ENCODE results near the gene AICDA.

The AICDA gene

DNA sequence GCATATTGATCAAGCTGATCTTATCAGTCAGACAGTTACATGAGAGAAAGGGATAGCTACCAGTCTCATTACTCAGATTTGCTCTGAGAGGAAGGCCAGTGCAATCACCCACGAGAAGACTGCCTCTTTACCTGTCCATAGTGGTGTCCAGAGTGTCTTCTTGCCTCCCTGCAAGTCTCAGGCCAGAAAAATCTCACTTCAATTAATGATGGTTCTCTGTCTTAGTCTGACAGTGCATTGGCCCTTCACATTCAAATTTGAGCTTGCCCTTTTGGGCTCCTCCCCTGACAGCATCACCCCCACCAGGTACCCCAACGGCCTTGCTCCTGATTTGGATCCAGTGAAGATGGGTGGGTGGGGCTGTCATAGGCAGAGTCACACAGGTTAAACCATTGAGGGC lies at the start of gene AICDA:
AICDA (minus strand) TSS at position 231 of the 400 bp plus-strand sequence; CDS start at position 139, 92 bp downstream.
- peaks cover 0 to 3% (median 0%) of the 10 kb centered on the region in 5 donors for H3K4me1 ChIP-seq (ENCODE audit: control insufficient read depth in 5 of 5, insufficient read depth in 5 of 5, low read length in 5 of 5)
- H3K36me3 ChIP-seq (ENCODE audit: control insufficient read depth in 5 of 5, insufficient read depth in 5 of 5, low read length in 5 of 5), result no peaks in the 10 kb centered on the region
- H3K27me3 ChIP-seq (ENCODE audit: control insufficient read depth in 5 of 5, insufficient read depth in 4 of 5, low read length in 5 of 5), result no peaks in the 10 kb centered on the region
- H3K9ac ChIP-seq (ENCODE audit: low read length in 5 of 5), result no peak within 1 kb of the TSS
- H3K27ac ChIP-seq (ENCODE audit: low read depth, low read length), result no peak within 1 kb of the TSS
- no peaks in the 10 kb centered on the region for H3K9me3 ChIP-seq (ENCODE audit: control insufficient read depth in 5 of 5, low read length in 5 of 5)
- H3K4me3 ChIP-seq (ENCODE audit: low read depth in 1 of 5, low read length in 5 of 5), result no peak within 1 kb of the TSS

DNA sequence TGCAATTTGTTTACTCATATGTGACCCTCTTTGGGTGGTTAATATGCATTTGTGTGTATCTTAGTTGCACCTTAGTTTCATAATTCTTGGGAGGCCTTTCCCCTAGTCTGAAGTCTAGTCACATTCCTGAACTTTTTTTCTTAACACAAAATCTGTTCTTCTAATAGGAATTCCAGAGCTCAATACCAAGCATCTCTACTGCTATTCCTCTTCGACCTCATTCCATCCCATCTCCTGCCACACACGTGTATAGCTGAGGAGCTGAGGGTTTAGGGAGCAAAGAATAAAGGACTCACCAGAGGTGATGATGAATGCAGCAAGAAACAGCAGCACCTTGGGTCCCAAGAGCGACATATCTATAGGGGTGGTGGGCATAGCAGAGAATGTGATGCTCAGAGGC lies 49.1 kb upstream of the AICDA start:
- Histone ChIP-seq H3K9me3 (ENCODE audit: control insufficient read depth in 5 of 5, low read length in 5 of 5) (no peaks in the 10 kb centered on the region), H3K36me3 (ENCODE audit: control insufficient read depth in 5 of 5, insufficient read depth in 5 of 5, low read length in 5 of 5) (no peaks in the 10 kb centered on the region), H3K4me3 (ENCODE audit: low read depth in 1 of 5, low read length in 5 of 5) (peak overlapping the region; percentile 38 to 63 (median 58)), H3K27ac (ENCODE audit: low read depth, low read length) (peak overlapping the region; percentile 54), H3K27me3 (ENCODE audit: control insufficient read depth in 5 of 5, insufficient read depth in 4 of 5, low read length in 5 of 5) (no peaks in the 10 kb centered on the region), H3K9ac (ENCODE audit: low read length in 5 of 5) (peak overlapping the region in 4 of 5 donors; percentile 21 to 40 (median 33)), H3K4me1 (ENCODE audit: control insufficient read depth in 5 of 5, insufficient read depth in 5 of 5, low read length in 5 of 5) (peaks cover 0 to 76% (median 46%) of the 10 kb centered on the region in 5 donors)

DNA sequence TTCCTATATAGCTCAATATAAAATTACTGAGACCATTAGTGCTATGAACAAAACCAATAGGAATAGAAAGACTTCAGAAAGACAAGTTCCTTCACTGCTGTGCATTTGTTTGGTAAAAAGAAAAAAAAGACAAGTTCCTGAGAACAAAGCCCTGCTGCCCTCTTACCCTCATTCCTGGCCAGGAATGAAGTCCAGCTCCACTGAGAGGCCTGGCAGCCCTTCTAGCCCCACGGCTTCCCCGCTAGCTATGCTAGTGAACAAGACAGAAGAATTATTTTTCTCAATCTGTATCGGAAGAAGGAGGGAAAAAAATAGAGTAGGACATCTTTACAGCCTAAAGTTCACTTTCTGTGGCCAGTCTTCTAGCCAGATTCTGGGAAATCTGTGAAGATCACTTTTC lies 48.4 kb upstream of the AICDA start:
- Histone ChIP-seq H3K27ac (ENCODE audit: low read depth, low read length) (peak overlapping the region; percentile 54), H3K27me3 (ENCODE audit: control insufficient read depth in 5 of 5, insufficient read depth in 4 of 5, low read length in 5 of 5) (no peaks in the 10 kb centered on the region), H3K9me3 (ENCODE audit: control insufficient read depth in 5 of 5, low read length in 5 of 5) (no peaks in the 10 kb centered on the region), H3K9ac (ENCODE audit: low read length in 5 of 5) (peak overlapping the region in 3 of 5 donors; percentile 20 to 46 (median 37)), H3K36me3 (ENCODE audit: control insufficient read depth in 5 of 5, insufficient read depth in 5 of 5, low read length in 5 of 5) (no peaks in the 10 kb centered on the region), H3K4me3 (ENCODE audit: low read depth in 1 of 5, low read length in 5 of 5) (peak overlapping the region; percentile 38 to 63 (median 58)), H3K4me1 (ENCODE audit: control insufficient read depth in 5 of 5, insufficient read depth in 5 of 5, low read length in 5 of 5) (peaks cover 0 to 76% (median 46%) of the 10 kb centered on the region in 5 donors)

DNA sequence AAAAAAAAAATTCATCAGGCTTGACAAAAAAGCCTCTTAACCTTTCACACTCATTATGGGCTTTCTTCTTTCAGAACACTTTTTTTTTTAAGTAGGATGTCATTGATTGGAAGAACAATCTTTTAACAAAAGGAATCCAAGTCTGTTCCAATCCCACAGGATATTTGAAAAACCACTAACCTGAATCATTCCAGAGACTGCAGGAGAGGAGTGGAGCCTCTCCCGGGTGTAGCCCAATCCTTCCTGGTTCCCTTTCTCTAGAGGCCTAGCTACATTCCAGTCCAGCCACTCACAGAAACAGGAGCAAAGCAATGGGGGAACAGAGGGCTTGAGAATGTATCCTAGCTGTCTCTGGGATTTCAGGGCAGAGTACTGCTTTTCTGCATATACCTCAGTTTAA lies 45.7 kb upstream of the AICDA start:
- no peaks in the 10 kb centered on the region for H3K27me3 ChIP-seq (ENCODE audit: control insufficient read depth in 5 of 5, insufficient read depth in 4 of 5, low read length in 5 of 5)
- H3K4me3 ChIP-seq (ENCODE audit: low read depth in 1 of 5, low read length in 5 of 5), result peak overlapping the region in 1 of 5 donors; percentile 22
- peaks cover 0 to 4% (median 0%) of the 10 kb centered on the region in 5 donors for H3K36me3 ChIP-seq (ENCODE audit: control insufficient read depth in 5 of 5, insufficient read depth in 5 of 5, low read length in 5 of 5)
- H3K27ac ChIP-seq (ENCODE audit: low read depth, low read length), result peak overlapping the region; percentile 46
- H3K9ac ChIP-seq (ENCODE audit: low read length in 5 of 5), result no peak overlapping the region
- H3K9me3 ChIP-seq (ENCODE audit: control insufficient read depth in 5 of 5, low read length in 5 of 5), result no peaks in the 10 kb centered on the region
- H3K4me1 ChIP-seq (ENCODE audit: control insufficient read depth in 5 of 5, insufficient read depth in 5 of 5, low read length in 5 of 5), result peaks cover 0 to 54% (median 38%) of the 10 kb centered on the region in 5 donors

DNA sequence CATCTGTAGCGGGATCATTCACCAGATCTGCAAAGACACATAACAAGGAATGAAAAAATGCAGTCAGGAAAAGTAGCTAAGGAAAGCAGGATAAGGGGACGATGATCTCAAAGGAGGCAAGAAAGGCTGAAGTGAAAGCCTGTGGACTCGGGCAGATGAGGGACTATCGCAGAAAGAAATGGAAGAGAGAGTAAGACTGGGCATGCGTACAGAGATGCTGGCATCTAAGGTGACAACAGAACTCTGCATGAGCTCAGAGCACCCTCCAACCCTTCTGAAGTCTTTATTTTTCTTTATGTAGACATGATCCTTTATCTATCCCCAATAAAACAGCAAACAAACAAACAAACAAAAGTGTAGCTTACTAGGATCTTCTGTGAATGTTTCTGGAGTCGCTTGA lies 42.8 kb upstream of the AICDA start:
- Histone ChIP-seq H3K9ac (ENCODE audit: low read length in 5 of 5) (no peak overlapping the region), H3K4me1 (ENCODE audit: control insufficient read depth in 5 of 5, insufficient read depth in 5 of 5, low read length in 5 of 5) (peaks cover 0 to 26% (median 17%) of the 10 kb centered on the region in 5 donors), H3K27ac (ENCODE audit: low read depth, low read length) (no peak overlapping the region), H3K9me3 (ENCODE audit: control insufficient read depth in 5 of 5, low read length in 5 of 5) (no peaks in the 10 kb centered on the region), H3K27me3 (ENCODE audit: control insufficient read depth in 5 of 5, insufficient read depth in 4 of 5, low read length in 5 of 5) (no peaks in the 10 kb centered on the region), H3K36me3 (ENCODE audit: control insufficient read depth in 5 of 5, insufficient read depth in 5 of 5, low read length in 5 of 5) (peaks cover 0 to 9% (median 3%) of the 10 kb centered on the region in 5 donors), H3K4me3 (ENCODE audit: low read depth in 1 of 5, low read length in 5 of 5) (no peak overlapping the region)

DNA sequence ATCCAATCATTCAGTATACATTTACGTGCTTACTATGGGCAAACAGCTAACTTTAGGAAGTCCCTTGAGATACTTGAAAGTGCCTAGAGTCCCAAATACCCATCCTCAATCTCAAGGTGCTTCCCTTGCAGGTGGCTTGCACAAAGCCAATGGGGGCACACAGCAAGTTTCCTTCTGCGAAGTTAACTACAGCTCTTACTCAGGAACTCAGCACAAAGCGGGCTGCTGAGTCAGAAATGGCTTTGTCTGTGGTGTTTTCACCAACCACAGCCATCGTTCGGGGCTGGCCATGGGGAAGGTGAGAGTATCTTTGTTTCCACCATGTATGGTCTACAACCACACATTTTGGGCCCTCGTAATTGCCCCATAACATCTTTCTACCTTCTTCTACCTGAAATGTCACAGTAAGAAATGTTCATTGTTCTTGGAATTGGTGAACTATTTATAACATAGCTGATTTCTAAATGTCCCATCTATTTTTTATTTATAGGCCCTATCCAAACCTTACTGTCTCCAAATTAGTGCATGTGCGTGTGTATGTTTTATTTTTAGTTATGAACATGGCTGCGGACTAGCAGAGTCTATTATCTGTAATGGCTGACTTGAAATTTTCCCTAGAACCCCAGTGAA lies 36.0 kb upstream of the AICDA start:
- no peaks in the 10 kb centered on the region for H3K4me1 ChIP-seq (ENCODE audit: control insufficient read depth in 5 of 5, insufficient read depth in 5 of 5, low read length in 5 of 5)
- H3K27ac ChIP-seq (ENCODE audit: low read depth, low read length), result no peak overlapping the region
- peaks cover 7 to 24% (median 16%) of the 10 kb centered on the region in 5 donors for H3K36me3 ChIP-seq (ENCODE audit: control insufficient read depth in 5 of 5, insufficient read depth in 5 of 5, low read length in 5 of 5)
- no peak overlapping the region for H3K9ac ChIP-seq (ENCODE audit: low read length in 5 of 5)
- H3K9me3 ChIP-seq (ENCODE audit: control insufficient read depth in 5 of 5, low read length in 5 of 5), result no peaks in the 10 kb centered on the region
- H3K4me3 ChIP-seq (ENCODE audit: low read depth in 1 of 5, low read length in 5 of 5), result no peak overlapping the region
- H3K27me3 ChIP-seq (ENCODE audit: control insufficient read depth in 5 of 5, insufficient read depth in 4 of 5, low read length in 5 of 5), result no peaks in the 10 kb centered on the region

DNA sequence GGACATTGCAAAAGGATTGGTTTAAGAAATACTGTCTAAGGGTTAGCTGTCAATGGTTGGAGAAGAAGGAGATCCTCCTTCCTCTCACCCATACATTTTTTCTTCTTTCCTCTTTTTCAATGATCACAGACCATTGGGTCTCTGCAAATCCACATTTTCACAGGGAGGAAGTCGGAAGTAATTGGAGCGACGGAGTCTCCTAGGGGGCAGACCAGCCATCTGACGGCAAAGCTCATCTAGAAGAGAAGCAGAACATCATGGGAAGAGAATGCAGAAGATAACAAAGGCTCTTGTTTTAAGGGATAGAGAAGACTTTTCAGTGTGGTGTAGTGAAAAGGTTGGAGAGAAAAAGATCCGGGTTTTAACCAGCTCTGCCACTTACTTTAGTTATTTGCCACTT lies 35.3 kb upstream of the AICDA start:
- no peak overlapping the region for H3K27ac ChIP-seq (ENCODE audit: low read depth, low read length)
- H3K4me1 ChIP-seq (ENCODE audit: control insufficient read depth in 5 of 5, insufficient read depth in 5 of 5, low read length in 5 of 5), result no peaks in the 10 kb centered on the region
- no peaks in the 10 kb centered on the region for H3K27me3 ChIP-seq (ENCODE audit: control insufficient read depth in 5 of 5, insufficient read depth in 4 of 5, low read length in 5 of 5)
- no peak overlapping the region for H3K4me3 ChIP-seq (ENCODE audit: low read depth in 1 of 5, low read length in 5 of 5)
- no peaks in the 10 kb centered on the region for H3K9me3 ChIP-seq (ENCODE audit: control insufficient read depth in 5 of 5, low read length in 5 of 5)
- H3K9ac ChIP-seq (ENCODE audit: low read length in 5 of 5), result no peak overlapping the region
- H3K36me3 ChIP-seq (ENCODE audit: control insufficient read depth in 5 of 5, insufficient read depth in 5 of 5, low read length in 5 of 5), result peaks cover 7 to 22% (median 16%) of the 10 kb centered on the region in 5 donors

DNA sequence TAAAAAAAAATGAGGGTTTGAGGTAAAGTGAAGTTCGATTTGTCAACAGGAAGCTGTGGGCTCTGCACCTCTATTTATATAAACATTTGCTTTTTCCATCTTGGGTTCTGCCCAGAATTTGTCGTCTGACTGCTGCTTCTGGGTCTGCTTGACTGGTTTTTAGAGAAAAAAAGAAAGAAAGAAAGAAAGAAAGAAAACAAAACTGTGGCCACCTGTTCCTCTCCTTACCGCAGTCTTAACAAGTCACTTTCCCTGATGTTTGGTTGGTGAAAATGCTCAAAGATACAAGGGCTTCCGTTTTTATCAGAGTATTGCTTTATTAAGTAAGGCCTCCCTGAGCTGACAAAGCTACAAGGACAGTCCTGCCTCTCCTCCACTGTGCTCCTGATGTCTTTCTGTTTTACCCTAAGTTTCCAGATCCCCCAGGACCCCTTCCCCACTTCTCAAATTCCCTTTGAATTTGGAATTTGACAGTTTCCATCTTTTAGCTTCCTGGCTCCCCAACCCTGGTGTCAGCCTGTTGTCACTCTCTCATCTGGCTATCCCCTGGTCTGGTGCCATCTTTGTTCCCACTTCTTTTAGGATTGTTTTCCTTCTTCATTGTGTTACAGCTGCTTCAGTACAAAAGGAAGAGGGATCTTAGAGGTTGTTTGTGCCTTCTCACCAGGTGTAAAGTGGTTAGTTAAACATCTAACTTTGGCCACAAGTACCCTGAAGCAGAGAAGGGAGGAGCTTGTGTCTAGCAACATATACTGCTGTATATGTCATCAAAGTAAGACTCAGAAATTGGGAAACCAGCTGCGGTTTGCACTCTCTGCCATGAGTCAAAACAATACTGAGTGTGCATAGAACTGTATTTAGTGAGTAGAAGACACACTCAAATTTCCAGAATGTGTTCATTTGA lies 31.9 kb upstream of the AICDA start:
- H3K27me3 ChIP-seq (ENCODE audit: control insufficient read depth in 5 of 5, insufficient read depth in 4 of 5, low read length in 5 of 5), result no peaks in the 10 kb centered on the region
- no peaks in the 10 kb centered on the region for H3K9me3 ChIP-seq (ENCODE audit: control insufficient read depth in 5 of 5, low read length in 5 of 5)
- H3K4me3 ChIP-seq (ENCODE audit: low read depth in 1 of 5, low read length in 5 of 5), result no peak overlapping the region
- no peak overlapping the region for H3K9ac ChIP-seq (ENCODE audit: low read length in 5 of 5)
- H3K36me3 ChIP-seq (ENCODE audit: control insufficient read depth in 5 of 5, insufficient read depth in 5 of 5, low read length in 5 of 5), result peaks cover 7 to 22% (median 13%) of the 10 kb centered on the region in 5 donors
- no peak overlapping the region for H3K27ac ChIP-seq (ENCODE audit: low read depth, low read length)
- no peaks in the 10 kb centered on the region for H3K4me1 ChIP-seq (ENCODE audit: control insufficient read depth in 5 of 5, insufficient read depth in 5 of 5, low read length in 5 of 5)

DNA sequence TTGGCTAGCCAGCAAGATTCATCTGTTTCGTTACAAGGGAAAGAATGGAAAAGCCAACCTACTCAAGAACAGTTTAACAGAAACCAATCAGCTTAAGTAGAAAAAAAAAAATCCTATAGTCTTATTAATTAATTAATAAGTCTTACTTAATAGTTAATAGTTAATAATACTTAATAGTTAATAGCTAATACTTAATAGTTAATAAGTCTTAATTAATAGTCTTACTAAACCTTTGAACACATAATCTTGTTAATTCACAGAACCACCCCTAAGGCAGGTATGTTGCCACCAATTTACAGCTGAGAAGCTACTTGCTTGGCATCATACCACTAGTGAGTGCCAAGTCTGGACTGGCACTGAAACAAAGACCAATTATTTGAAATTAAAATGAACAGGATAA lies 30.1 kb upstream of the AICDA start:
- Histone ChIP-seq H3K27me3 (ENCODE audit: control insufficient read depth in 5 of 5, insufficient read depth in 4 of 5, low read length in 5 of 5) (no peaks in the 10 kb centered on the region), H3K9me3 (ENCODE audit: control insufficient read depth in 5 of 5, low read length in 5 of 5) (no peaks in the 10 kb centered on the region), H3K27ac (ENCODE audit: low read depth, low read length) (no peak overlapping the region), H3K36me3 (ENCODE audit: control insufficient read depth in 5 of 5, insufficient read depth in 5 of 5, low read length in 5 of 5) (peaks cover 4 to 10% (median 7%) of the 10 kb centered on the region in 5 donors), H3K4me3 (ENCODE audit: low read depth in 1 of 5, low read length in 5 of 5) (no peak overlapping the region), H3K9ac (ENCODE audit: low read length in 5 of 5) (no peak overlapping the region), H3K4me1 (ENCODE audit: control insufficient read depth in 5 of 5, insufficient read depth in 5 of 5, low read length in 5 of 5) (no peaks in the 10 kb centered on the region)

DNA sequence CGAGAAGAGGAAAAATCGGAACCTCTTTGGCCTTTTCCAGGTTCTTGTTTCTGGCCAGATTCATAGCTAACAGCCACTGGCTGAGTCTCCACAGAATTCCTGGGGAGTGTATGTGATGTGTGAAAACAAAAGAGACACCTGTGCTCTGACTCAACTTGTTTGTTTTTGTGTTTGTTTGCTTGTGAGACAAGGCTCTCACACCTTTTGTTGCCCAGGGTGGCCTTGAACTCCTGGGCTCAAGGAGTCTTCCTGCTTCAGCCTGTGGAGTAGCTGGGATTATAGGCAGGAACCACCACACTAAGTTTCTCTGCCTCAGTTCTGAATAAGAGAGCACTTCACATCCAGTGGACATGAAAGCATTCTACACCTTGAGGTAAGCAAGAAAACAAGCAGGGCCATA lies 27.3 kb upstream of the AICDA start:
- peaks cover 0 to 3% (median 0%) of the 10 kb centered on the region in 5 donors for H3K36me3 ChIP-seq (ENCODE audit: control insufficient read depth in 5 of 5, insufficient read depth in 5 of 5, low read length in 5 of 5)
- H3K27ac ChIP-seq (ENCODE audit: low read depth, low read length), result no peak overlapping the region
- no peaks in the 10 kb centered on the region for H3K9me3 ChIP-seq (ENCODE audit: control insufficient read depth in 5 of 5, low read length in 5 of 5)
- H3K4me1 ChIP-seq (ENCODE audit: control insufficient read depth in 5 of 5, insufficient read depth in 5 of 5, low read length in 5 of 5), result no peaks in the 10 kb centered on the region
- H3K9ac ChIP-seq (ENCODE audit: low read length in 5 of 5), result no peak overlapping the region
- H3K27me3 ChIP-seq (ENCODE audit: control insufficient read depth in 5 of 5, insufficient read depth in 4 of 5, low read length in 5 of 5), result no peaks in the 10 kb centered on the region
- H3K4me3 ChIP-seq (ENCODE audit: low read depth in 1 of 5, low read length in 5 of 5), result no peak overlapping the region

All from subcutaneous abdominal adipose tissue (tissue), 5 donors.